Frontal cortex (tissue), 4 donors: ENCODE results near the gene BGN. TPM values are rescaled to one million over a fixed set of nuclear protein-coding genes. Genes with fewer than 3 reads are reported as not detected.

Experiments used
- DNase-seq, 2 donors: peaks; one replicate each; pipeline ENCODE4 v3.0.0; 2012; ENCODE audit warnings: low spot score in 2 of 2
- FAIRE-seq: peaks from 2 replicates; lab custom pipeline; 2012; peaks lifted over from hg19 to GRCh38; lab: Jason Lieb, UNC
- total RNA-seq: library from RNA; depleted of rRNA; stranded (reverse); fragments of >200 nt; gene quantifications from one replicate; pipeline ENCODE4 v1.2.3, GENCODE V29; 2014
- donor health status: control.
- donor health status: control.
- donor health status: control.

BGN gene
- total RNA-seq: 1.6 TPM

DNA sequence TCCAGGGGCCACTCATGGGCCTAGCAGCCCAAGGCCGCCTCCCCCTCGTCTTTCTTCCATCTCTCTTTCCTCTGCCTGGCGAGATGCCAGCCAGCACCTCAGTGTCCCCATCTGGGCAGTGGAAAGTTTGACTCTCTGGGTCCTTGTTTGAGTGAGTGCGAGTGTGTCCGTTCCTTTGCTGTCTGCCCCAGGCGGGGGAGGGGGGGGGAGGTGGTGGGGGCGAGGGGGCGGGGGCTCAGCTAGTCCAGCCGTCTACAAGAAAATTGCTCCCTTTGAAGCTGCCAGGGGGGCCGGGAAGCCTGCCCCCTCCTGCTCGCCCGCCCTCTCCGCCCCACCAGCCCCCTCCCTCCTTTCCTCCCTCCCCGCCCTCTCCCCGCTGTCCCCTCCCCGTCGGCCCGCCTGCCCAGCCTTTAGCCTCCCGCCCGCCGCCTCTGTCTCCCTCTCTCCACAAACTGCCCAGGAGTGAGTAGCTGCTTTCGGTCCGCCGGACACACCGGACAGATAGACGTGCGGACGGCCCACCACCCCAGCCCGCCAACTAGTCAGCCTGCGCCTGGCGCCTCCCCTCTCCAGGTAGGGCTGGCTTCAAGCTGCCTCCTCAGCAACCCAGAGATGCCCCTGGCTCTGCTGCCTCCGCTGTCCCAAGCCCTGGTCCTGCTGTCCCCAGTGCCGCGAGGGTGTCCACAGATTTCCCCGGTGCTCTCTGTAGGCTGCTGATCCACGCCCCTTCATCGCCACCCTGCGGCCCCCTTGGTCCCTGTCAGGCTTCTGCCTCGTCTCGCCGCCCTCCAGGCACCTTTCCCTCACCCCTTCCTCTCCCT lies at the start of gene BGN:
TSS of gene BGN (plus strand) at position 440 of the 821 bp plus-strand sequence. CDS start 9,652 bp downstream, outside the sequence.
- FAIRE-seq: no peak
- peak; percentile 70 to 71 for DNase-seq

DNA sequence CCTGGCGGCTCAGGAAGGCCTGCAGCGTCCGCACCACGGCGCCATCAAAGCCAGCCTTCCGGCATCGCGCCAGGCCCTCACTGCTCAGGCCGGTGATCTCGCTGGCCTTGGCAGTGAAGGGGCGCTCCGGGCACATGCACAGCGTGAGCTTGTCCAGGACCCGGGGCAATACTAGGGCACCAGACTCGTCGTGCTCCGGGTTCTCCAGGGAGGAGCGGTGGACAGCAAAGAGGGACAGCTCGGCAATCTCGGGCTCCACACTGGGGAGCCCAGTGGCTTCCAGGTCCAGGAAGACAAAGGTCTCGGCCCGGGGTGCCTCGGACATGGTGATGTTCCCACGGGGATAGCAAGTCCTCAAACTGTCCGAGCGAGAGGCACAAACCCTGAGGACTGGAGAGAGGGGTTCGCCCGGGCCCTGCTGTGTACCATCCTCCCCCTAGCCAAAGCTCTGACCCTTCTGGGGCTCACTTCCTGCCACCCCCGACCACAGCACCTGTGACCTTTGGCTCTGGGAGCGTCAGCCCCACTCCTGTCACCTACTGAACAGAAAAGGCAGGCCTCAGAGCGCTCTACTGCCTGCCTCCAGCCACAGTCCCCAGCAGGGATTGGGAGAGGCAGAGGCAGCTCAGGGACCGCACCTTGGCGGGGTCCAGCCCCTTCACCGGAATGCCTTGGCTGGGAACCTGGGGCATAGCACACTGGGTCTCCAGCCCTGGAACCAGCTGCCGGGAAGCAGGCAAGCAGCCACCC lies 49.5 kb upstream of the BGN start:
- no peak for DNase-seq

DNA sequence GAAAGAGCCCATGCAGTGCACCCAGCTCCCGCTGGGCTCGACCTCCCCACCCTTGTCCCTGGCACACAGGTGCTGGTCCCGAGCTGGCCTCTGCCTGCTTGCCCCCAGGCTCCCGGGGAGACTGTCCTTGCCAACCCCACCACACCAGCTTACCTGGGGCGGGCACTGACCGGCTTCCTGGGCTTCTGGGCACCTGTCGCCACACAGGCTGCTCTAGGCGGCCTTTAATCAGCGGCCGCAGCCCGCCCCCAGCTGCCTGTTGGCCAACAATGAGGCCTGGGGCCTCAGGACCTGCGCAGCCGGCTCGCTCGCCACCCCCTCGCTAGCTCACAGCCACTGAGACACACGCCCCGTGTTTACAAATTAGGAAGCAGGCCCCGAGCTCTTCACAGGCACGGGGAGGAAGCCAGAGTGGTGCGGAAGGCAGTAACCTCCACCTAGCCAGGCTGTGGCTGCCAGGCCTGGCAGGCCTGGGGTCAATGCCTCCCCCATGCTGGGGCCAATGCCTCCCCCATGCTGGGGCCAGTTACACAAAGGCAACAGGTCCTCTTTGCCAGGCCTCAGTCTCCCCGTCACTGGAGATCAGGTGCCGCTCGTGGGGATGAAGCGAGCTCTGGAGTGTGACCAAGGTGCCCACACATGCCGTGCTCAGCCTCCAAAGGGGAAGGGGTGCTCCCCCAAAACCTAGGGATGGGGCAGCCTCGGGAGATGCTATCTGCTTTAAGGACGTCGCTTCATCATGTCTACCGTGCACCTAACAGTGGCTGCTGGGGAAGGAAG lies 48.7 kb upstream of the BGN start, which contains the start of gene TREX2:
TSS of gene TREX2 (minus strand) at position 201 of the 780 bp plus-strand sequence. CDS start 626 bp downstream, outside the sequence.
- no peak for FAIRE-seq
- DNase-seq: no peak

More for the DNA sequence above, 49.5 kb upstream of the BGN start:
- no peak for FAIRE-seq

DNA sequence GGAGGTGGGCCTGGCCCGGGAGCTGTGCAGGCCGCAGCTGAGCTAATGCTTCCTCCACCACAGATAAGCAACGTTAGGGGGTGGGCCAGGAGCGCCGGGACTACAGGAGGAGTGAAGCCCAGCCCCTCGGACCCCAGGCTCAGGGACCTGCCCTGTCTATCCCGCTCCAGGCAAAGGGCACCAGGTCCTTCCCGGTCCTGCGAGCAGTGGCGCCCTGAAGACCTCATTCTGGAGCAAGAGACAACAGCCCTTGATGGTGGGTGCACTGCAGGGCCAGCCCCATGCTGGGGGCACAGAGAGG lies 48.2 kb upstream of the BGN start:
- no peak for FAIRE-seq
- DNase-seq: no peak

DNA sequence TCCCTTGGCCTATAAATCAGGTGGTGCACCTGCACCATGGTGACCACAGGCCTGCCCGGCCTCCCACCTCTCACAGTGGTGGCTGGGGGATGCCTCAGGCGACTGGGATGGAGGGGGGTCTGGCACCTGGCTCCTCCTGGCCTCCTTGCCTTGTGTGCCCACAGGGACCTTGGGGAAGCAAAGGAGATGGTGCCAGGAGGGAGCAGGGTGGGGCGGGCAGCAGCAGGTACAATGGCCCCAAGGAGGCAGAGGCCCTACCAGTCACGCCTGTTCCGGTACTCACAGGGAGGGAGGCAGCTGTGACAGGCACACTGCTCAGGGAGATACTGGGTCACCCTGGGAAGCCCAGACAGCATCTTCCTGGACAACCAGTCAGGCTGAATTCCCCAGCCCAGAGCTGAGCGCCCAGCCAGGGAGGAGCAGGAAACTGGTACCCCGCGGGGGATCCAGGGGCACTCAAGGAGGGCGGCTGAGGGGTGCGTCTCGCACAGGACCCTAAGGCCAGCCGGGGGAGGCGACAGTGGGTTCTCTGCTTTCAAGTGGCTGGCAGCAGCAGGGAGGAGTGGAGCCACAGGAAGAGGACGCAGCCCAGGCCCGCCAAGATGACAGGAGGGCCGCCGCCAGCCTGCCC lies 47.7 kb upstream of the BGN start:
- DNase-seq (no peak), FAIRE-seq (no peak)

DNA sequence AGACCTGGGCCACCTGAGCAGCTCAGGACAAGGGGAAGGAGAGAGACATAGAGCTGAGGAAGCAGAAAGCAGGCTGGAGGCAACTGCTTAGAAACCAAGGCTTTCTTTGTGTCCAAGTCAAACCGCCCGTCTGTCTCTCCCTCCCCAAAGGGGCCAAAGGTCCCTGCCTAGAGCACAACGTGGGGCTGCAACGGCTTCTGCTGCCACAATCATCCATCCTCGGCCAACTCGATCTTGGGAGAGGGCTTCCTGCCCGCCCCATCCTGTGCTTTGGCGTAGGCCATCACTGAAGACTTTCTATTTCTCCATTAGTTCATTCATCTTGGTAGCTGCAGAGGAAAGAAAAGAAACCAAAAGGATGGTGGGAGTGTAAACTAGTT lies 47.2 kb upstream of the BGN start:
- DNase-seq: no peak
- FAIRE-seq: no peak

DNA sequence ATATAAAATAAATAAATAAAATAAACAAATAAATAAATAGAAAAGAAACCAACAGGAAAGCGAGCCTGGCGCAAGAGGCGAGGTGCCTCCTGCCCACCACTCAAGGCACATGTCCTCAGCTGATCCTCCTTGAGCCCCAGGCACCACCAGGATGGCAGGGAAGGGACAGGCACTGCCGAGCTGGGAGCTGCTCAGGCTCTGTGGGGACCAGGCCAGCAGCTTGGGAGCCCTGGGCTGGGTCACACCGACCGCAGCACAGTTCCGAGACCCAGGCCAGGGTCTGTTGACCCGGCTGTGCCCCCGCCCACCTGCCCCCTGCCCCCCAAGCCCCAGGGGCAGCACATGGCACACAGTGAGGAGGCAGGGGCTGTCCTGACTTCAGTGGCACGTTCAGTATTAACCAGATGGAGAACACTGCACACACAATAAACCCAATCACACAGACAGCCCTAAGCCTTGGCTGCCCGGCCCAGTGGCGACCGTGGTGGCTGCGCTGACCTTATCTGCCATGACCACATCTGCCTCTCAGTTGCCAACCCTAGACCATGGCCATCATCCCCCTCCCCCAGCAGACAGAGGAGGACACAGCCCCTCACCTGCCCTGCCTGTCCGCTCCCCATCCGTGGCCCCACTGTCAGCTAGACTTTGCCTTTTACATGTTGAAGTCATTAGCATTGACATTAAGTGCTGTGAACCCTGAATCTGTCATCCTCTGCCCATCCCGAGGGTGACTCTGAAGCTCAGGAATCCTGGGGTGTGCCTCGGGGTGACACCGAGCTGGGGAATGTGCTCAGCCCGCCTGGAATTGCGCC lies 46.0 kb upstream of the BGN start:
- no peak for DNase-seq

DNA sequence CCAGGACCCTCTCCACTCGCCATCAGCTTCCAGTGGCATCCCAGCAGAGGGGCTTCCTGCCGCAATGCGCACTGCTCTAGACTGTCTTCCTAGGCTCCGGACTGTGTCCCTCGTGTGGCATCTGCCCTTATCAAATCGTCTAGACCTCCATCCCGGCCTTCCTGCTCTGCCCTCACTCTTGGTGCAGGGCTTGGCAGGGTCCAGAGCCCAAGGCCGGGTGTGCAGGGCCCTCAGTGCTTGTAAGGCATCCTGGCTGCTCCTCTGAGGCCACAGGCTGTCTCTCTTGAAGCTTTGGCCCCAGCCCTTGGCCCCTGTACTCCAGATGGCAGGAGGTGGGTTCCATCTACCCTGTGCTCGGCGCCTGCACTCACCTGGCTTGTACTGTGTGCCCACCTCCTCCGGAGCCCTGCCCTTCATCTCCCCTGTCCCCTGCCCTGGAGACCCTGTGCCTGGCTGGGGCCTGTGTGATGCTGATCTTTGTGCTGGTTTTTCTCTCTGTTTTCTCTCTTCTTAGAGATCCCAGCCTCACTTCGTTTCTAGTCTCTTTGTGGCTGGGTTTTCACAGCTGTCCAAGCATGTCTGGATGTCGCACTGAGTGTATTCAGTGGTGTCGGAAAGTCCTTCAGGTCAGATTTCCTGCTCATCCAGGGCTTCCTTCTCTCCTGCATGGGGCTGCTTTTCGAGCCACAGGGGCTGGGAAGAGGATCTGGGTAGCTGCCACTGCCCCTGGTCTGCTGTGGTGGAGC lies 45.2 kb upstream of the BGN start:
- FAIRE-seq (no peak), DNase-seq (no peak)

More for the DNA sequence above, 46.0 kb upstream of the BGN start:
- no peak for FAIRE-seq

DNA sequence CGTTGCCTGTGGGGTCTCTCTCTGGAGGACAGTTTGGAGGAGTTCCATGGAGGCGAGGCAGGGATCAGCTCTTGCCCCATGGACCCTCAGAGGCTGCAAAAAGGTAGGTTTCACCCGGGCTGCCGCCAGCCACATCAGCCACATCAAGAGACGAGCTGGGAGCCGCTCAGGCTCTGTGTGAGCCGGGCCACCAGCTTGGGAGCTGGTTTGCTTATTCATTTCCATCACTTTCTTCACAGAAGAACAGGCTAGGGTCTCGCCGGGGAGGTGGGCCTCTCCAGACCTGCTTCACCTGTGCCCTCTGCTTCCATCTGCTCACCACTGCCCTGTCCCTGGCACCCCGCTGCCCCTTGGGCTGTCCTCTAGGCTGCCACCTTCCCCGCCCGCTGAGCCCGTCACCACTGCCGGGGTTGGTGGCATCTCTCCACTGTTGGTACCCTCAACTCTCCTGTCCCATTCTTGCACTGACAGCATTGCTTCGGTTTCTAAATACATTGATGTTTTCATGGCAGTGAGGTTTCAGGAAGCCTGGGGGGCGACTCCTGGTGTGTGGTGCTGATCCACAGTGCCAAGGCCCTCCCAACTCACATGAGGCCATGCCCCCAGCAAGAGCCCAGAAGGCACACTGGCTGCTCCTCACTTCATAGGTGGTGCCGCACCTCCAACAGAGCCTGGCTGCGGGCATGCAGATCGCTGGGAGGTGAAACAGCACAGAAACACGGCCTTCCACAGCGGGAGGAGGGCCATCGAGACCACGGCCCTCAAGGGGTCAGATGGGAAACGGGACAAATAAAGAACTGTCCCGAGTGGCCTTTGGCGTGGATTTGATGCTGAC lies 44.4 kb upstream of the BGN start:
- DNase-seq (no peak), FAIRE-seq (no peak)

DNA sequence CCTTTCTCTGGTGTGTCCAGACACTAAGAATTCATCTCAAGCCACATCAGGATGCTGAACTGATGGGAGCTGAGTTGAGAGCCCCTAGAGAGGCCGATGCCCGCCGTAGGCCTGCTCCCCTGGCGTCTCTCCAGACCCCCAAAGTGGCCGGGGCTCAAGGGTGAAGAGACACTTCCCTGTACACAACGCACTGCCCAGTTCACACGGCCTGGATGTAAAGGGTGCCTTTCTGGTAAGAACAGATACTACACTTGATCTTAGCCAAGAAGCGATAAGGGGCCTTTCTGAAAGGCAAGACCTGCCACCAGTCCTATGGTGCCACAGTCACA lies 43.9 kb upstream of the BGN start:
- FAIRE-seq: no peak
- DNase-seq: no peak

DNA sequence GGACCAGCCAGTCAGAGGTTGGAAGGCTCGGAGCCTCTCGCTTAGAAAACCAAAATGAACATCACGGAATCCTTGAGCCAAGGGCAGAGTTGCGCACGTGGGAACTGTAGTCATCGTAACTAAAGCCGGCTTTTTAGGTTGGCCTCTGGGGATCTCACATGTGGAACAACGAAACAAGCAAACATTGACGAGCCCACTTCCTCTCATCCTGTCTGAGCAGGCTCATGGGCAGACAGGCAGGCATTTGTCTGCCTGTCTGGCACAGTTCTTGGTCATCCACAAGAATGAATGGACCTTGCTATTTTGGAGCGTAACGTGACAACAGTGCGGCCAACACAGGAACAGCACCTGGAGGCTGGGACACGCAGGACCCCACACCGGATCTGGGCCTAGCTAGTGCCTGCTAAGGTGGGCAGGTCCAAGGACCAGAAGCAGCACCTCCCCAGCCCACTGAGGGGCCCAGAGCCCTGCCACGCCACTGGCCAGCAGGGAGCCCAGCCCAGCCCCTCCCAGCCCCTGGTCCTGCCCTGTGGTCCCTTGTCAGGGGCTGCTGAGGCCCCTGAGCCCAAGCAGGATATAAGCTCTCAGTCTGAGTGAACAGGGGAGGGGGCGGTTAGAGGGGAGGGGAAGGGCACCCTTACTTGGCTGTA lies 39.8 kb upstream of the BGN start:
- DNase-seq: no peak

DNA sequence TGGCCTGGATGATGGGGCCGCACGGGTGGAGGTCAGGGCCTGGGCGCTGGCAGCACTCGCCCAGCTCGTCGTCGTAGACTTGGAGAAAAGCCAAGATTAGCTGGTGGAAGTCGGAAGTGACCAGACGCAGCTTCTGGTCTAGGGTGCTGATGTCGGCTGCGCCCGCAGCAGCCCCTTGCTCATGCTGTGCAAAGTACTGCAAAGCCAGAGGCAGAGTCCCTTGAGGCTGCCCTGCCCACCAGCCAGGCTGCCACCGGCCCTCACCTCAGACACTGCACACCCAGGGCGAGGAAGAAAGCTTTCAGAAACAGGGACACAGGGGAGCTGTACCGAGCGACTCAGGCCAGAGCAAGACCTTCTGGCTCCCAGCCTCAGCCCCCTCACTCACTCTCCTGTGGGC lies 39.2 kb upstream of the BGN start:
- no peak for DNase-seq
- FAIRE-seq: no peak

More for the DNA sequence above, 39.8 kb upstream of the BGN start:
- no peak for FAIRE-seq

DNA sequence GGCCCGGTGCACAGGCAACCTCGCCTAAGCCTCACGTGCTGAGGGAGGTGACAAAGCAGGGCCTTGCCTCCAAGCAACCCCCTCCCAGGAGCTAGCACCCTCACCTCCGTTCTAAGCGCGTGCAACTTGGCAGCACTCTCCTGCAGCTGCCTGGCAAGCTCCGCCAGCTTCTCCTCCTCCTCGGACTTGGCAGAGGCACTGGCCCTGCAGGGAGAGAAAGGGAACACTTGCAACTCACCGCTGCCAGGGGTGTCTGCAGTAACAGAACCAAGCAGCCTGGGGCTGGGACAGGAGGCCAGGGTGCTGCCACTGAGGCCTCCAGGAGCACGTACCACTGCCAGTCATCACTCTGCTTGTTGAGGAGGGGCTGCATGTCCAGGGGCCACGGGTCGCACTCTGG lies 38.6 kb upstream of the BGN start:
- FAIRE-seq: no peak
- peak in 1 of 2 donors; percentile 50 for DNase-seq

DNA sequence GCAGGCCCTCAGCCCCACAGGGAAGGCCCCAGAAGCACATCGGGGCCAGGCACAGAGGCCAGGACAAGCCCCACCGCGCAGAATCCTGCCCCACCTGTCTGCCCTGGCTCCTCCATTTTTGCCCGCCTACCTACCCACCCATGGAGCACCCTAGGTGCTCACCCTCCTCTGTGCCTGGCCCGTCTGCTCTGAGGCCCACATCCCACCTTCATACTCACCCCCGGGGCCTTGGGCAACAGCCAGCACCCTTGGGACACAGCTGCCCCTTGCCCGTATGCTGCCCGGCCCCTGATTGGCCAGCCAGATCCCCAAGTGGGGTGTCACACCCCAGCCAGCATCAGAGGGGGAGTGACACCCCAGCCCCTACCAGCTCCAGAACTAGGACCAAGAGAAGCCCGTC lies 38.1 kb upstream of the BGN start:
- no peak for DNase-seq

DNA sequence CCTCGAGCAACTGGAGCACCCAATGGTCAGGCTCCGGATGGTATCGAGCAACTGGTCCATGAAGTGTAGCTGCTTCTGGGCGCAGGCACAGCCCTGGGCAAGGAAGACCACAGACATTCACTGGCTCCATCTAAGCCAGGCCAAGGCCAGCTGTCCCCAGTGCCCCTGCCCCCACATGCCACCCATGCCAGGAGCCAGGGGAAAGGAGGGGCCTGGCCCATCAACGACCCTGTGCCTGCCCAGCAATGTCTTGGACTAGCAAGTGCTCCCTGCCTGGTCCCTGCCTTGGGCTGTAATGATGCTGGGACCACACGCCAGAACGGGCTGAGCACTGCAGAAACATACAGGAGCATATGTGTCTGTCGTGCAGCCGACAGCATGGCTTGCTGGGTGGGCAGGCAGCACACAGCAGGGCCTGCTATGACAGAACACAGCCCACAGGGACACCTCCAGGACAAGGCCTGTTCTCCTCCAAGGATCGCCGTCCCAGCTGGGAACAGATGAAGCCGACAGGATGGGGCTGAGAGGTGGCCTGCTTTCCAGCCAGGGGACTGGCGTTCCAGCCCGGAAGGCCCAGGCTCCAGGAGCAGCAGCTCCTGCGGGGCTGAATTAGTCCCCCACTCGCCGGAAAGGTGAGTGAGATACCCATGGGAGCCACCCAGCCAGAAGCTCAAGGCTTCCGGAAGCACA lies 37.5 kb upstream of the BGN start:
- no peak for DNase-seq
- FAIRE-seq: no peak

More for the DNA sequence above, 38.1 kb upstream of the BGN start:
- FAIRE-seq: no peak

DNA sequence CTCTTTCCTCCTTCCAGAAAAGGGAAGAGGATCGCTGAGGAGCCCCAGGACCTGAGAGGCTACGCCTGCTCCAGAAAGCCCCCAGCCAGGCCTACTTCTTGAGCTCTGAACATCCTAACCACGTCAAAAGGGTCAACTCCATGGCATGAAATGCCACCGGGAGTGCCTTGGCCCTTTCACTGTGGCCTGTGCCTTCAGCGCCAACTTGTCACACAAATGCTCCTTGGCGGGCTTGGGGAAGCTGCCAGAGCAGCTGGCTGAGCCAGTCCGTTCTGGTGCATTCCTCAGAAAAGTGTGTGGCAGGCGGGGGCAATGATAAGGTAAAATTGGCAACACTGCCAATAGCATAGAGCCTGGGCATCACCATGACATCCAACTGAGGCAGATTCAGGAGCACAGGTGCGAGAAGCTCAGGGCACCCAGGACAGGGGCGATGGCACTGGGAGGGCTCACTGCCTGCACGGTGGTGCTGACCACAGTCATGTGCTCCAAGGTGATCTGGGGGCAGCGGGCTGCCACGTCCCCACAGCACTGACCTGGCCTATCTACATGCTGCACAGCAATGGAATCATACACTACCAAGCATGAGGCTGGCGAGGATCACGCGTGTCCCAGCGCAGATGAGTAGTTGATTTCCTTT lies 36.8 kb upstream of the BGN start:
- DNase-seq: no peak
- no peak for FAIRE-seq
